DND-41 (cell line): Measurements from ENCODE around the gene VPS52.

Experiments used
- EZH2 ChIP-seq: IDR thresholded peaks from 3 replicates; pipeline ENCODE4 v1.6.1; 2012; ENCODE audit warnings: borderline replicate concordance, low read depth, mild to moderate bottlenecking, moderate library complexity, low read length, inconsistent platforms; ENCODE audit not compliant: severe bottlenecking
- TF ChIP-seq, protein P1 (sequence below): IDR thresholded peaks from 2 replicates; pipeline ENCODE4 v1.5.1; 2012; ENCODE audit warnings: borderline replicate concordance, low read length, moderate library complexity, mild to moderate bottlenecking; ENCODE audit not compliant: poor library complexity, severe bottlenecking; ENCODE audit errors: extremely low read depth

DNA sequence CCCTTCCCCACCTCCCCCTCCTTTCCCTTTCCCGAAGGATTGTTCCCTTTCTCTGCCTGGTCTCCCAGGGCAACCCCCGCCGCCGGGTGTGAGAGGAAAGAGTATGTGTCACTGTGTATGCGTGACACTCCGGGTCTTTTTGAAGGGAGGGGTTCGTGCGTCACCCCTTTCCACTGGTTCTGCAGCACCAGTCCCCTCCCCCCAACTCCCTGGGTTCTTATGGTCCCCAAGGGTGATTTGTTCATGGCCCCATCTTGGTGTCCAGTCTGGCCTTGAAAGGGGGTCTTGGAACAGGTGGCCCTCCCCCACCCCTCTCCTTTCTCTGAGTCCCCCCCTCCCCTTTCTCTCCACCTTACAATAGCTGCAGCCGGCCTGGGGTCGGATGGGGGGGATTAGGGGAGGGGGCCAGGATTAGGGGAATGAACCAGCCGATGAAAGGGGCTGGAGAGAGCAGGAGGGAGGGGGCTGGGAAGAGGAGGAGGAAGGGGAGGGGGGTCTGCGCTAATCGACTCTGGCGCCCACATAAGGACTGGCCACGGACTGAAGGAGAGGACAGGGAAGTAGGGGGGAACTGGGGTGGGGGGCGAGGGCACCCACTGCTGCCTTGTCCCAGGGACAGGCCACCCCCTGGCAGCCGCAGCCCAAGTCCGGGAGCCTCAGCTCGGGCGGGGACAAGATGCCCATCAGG is 64.7 kb downstream of the VPS52 start:
- TF ChIP-seq, protein P1, sequence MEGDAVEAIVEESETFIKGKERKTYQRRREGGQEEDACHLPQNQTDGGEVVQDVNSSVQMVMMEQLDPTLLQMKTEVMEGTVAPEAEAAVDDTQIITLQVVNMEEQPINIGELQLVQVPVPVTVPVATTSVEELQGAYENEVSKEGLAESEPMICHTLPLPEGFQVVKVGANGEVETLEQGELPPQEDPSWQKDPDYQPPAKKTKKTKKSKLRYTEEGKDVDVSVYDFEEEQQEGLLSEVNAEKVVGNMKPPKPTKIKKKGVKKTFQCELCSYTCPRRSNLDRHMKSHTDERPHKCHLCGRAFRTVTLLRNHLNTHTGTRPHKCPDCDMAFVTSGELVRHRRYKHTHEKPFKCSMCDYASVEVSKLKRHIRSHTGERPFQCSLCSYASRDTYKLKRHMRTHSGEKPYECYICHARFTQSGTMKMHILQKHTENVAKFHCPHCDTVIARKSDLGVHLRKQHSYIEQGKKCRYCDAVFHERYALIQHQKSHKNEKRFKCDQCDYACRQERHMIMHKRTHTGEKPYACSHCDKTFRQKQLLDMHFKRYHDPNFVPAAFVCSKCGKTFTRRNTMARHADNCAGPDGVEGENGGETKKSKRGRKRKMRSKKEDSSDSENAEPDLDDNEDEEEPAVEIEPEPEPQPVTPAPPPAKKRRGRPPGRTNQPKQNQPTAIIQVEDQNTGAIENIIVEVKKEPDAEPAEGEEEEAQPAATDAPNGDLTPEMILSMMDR, result no peak
- TF ChIP-seq EZH2, result no peak
